Liver (tissue), 9 donors: ENCODE measurements around the gene SDK2. TPM values are rescaled to one million over a fixed set of nuclear protein-coding genes. Genes with fewer than 3 reads are reported as not detected.

ENCODE experiments used
- DNase-seq: peaks from one replicate; pipeline ENCODE4 v3.0.0-alpha.2; 2017; ENCODE audit warnings: low spot score
- H3K27ac ChIP-seq, 2 donors: one replicate each; pipeline ENCODE4 v1.7.0; 2013; ENCODE audit warnings: inconsistent platforms in 2 of 2, low read length in 2 of 2, control low read depth in 1 of 2, low read depth in 1 of 2, mild to moderate bottlenecking in 1 of 2
- H3K27me3 ChIP-seq, 4 donors: one replicate each; pipeline versions ENCODE4 v1.6.1 to v1.7.0; 2013; ENCODE audit warnings: low read length in 3 of 4, inconsistent platforms in 1 of 4, mild to moderate bottlenecking in 1 of 4, moderate library complexity in 1 of 4; ENCODE audit not compliant: control insufficient read depth in 4 of 4, insufficient read depth in 4 of 4
- H3K36me3 ChIP-seq, 4 donors: one replicate each; pipeline versions ENCODE4 v1.6.1 to v1.7.0; 2013; ENCODE audit warnings: low read length in 3 of 4, mild to moderate bottlenecking in 3 of 4, low read depth in 1 of 4, moderate library complexity in 1 of 4; ENCODE audit not compliant: control insufficient read depth in 4 of 4, insufficient read depth in 3 of 4
- H3K4me1 ChIP-seq, 4 donors: one replicate each; pipeline versions ENCODE4 v1.6.1 to v1.7.0; 2013; ENCODE audit warnings: low read length in 3 of 4, mild to moderate bottlenecking in 3 of 4, moderate library complexity in 1 of 4; ENCODE audit not compliant: control insufficient read depth in 4 of 4, insufficient read depth in 4 of 4
- H3K4me3 ChIP-seq, 3 donors: one replicate each; pipeline versions ENCODE4 v1.6.1 to v1.7.0; 2013; ENCODE audit warnings: low read length in 3 of 3, control low read depth in 1 of 3, low read depth in 1 of 3, mild to moderate bottlenecking in 1 of 3
- H3K9ac ChIP-seq, 2 donors: one replicate each; pipeline ENCODE4 v1.7.0; 2013; ENCODE audit warnings: low read length in 2 of 2, mild to moderate bottlenecking in 2 of 2, moderate library complexity in 2 of 2, control low read depth in 1 of 2, low read depth in 1 of 2
- H3K9me3 ChIP-seq, 4 donors: one replicate each; pipeline versions ENCODE4 v1.6.1 to v1.7.0; 2013; ENCODE audit warnings: low read length in 3 of 4; ENCODE audit not compliant: control insufficient read depth in 4 of 4
- EGR1 ChIP-seq, 2 donors: IDR thresholded peaks; 2 replicates each; pipeline ENCODE4 v1.6.1; 2016 to 2018; ENCODE audit warnings: antibody characterized with exemption in 2 of 2, low read depth in 2 of 2
- FOXA2 ChIP-seq: IDR thresholded peaks from 2 replicates; pipeline ENCODE4 v1.6.1; 2016; ENCODE audit warnings: antibody characterized with exemption
- GABPA ChIP-seq, 2 donors: IDR thresholded peaks in 1 of 2; conservative IDR thresholded peaks in 1 of 2; 2 replicates each; pipeline ENCODE4 v1.6.1; 2016; ENCODE audit warnings: antibody characterized with exemption in 2 of 2, mild to moderate bottlenecking in 1 of 2, moderate library complexity in 1 of 2
- HNF4G ChIP-seq: IDR thresholded peaks from 2 replicates; pipeline ENCODE4 v1.6.1; 2016; ENCODE audit warnings: antibody characterized with exemption
- JUND ChIP-seq, 2 donors: IDR thresholded peaks; 2 replicates each; pipeline ENCODE4 v1.6.1; 2016; ENCODE audit warnings: antibody characterized with exemption in 2 of 2
- MAX ChIP-seq: IDR thresholded peaks from 2 replicates; pipeline ENCODE4 v1.6.1; 2016; ENCODE audit warnings: antibody characterized with exemption
- NR2F2 ChIP-seq: IDR thresholded peaks from 2 replicates; pipeline ENCODE4 v1.6.1; 2016; ENCODE audit warnings: antibody characterized with exemption
- RAD21 ChIP-seq, 2 donors: IDR thresholded peaks; 2 replicates each; pipeline ENCODE4 v1.6.1; 2016; ENCODE audit warnings: antibody characterized with exemption in 2 of 2, mild to moderate bottlenecking in 2 of 2
- RXRA ChIP-seq, 2 donors: IDR thresholded peaks; 2 replicates each; pipeline ENCODE4 v1.6.1; 2017 to 2018; ENCODE audit warnings: antibody characterized with exemption in 2 of 2, mild to moderate bottlenecking in 1 of 2
- SP1 ChIP-seq: IDR thresholded peaks from 2 replicates; pipeline ENCODE4 v1.6.1; 2018; ENCODE audit warnings: antibody characterized with exemption, mild to moderate bottlenecking
- TAF1 ChIP-seq: conservative IDR thresholded peaks from 2 replicates; pipeline ENCODE4 v1.6.1; 2016; ENCODE audit warnings: antibody characterized with exemption, mild to moderate bottlenecking
- YY1 ChIP-seq: IDR thresholded peaks from 2 replicates; pipeline ENCODE4 v1.6.1; 2016; ENCODE audit warnings: antibody characterized with exemption, mild to moderate bottlenecking
- ZBTB33 ChIP-seq: IDR thresholded peaks from 2 replicates; pipeline ENCODE4 v1.6.1; 2016; ENCODE audit warnings: antibody characterized with exemption
- WGBS: extraction: QIAGEN DNeasy Blood & Tissue Kit; methylation state at CpG from one replicate; pipeline ENCODE4 v1.1.7; 2013; 5-methylcytosine and 5-hydroxymethylcytosine counted together
- polyA plus RNA-seq, 2 donors: library from polyadenylated mRNA; stranded (reverse) in 1 of 2; unstranded in 1 of 2; fragments of 200-250 nt in 1 of 2; fragments of >200 nt in 1 of 2; fragmentation: Nextera tagmentation in 1 of 2; extraction: Ambion mirVana in 1 of 2; gene quantifications; one replicate each; pipeline versions ENCODE4 v1.2.1 to v1.2.3, GENCODE V29; 2013 to 2015
- total RNA-seq, 2 donors: library from RNA; depleted of rRNA; stranded (reverse); fragments of >200 nt; gene quantifications; one replicate each; pipeline ENCODE4 v1.2.3, GENCODE V29; 2014
- TF ChIP-seq, protein P1 (sequence below): fragments of 150-350 bp; IDR thresholded peaks from 2 replicates; pipeline ENCODE4 v1.5.1; 2017; ENCODE audit warnings: improper control_type of control experiment, low read depth, low read length; ENCODE audit not compliant: missing input control
- TF ChIP-seq, protein P2 (sequence below): IDR thresholded peaks from 2 replicates; pipeline ENCODE4 v1.6.1; 2016; ENCODE audit warnings: antibody characterized with exemption
- donor health status: healthy.
- donor health status: healthy.
- donor health status: healthy.
- donor health status: healthy.
- donor health status: healthy.

The SDK2 gene
- total and polyA plus RNA-seq, 4 donors = 0.05 to 0.42 (median 0.10) TPM

DNA sequence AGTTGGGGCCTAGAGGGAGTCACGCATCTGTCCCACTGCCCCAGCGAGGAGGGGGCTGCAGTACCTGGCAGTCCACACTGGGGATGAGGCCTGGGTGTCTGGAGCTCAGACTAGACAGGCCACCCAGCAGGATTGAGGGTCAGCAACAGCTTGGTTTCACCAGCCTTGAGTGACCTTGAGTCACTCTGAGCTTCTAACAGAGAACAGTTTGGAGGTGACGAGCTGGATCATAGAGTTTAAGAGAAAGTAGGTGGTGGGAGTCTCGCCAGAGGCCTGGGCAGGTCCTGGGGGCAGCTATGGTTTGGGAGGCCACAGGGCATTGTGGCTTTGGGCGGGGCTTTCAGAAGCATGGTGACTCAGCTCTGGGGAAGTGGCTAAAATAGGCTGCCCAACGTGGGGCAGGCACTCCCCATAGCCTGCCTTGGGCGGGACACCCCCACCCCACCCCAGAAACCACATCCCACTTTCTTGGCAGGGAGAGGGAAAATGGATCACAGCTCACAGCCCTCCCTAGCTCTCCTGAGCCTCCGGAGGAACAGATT is 352.9 kb downstream of the SDK2 start:
- WGBS = 68% methylated on average over 8 of the region's 8 CpGs
- TF ChIP-seq SP1 (no peak), NR2F2 (no peak), MAX (no peak), GABPA (IDR thresholded peaks at IDR 0.05 in 1 of 2, conservative IDR thresholded peaks at IDR 0.05 in 1 of 2) (no peak), TAF1 (no peak), ZBTB33 (no peak), EGR1 (IDR thresholded peaks at IDR 0.05; ENCODE audit: low read depth in 2 of 2) (no peak), RAD21 (IDR thresholded peaks at IDR 0.05) (no peak), HNF4G (no peak), FOXA2 (no peak), YY1 (no peak), RXRA (IDR thresholded peaks at IDR 0.05) (no peak)
- TF ChIP-seq, protein P1, sequence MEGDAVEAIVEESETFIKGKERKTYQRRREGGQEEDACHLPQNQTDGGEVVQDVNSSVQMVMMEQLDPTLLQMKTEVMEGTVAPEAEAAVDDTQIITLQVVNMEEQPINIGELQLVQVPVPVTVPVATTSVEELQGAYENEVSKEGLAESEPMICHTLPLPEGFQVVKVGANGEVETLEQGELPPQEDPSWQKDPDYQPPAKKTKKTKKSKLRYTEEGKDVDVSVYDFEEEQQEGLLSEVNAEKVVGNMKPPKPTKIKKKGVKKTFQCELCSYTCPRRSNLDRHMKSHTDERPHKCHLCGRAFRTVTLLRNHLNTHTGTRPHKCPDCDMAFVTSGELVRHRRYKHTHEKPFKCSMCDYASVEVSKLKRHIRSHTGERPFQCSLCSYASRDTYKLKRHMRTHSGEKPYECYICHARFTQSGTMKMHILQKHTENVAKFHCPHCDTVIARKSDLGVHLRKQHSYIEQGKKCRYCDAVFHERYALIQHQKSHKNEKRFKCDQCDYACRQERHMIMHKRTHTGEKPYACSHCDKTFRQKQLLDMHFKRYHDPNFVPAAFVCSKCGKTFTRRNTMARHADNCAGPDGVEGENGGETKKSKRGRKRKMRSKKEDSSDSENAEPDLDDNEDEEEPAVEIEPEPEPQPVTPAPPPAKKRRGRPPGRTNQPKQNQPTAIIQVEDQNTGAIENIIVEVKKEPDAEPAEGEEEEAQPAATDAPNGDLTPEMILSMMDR = no peak
- H3K4me1 ChIP-seq = peaks cover 46 to 78% (median 63%) of the 10 kb centered on the region in 4 donors
- H3K27ac ChIP-seq = peak overlapping the region; percentile 94 to 95
- H3K36me3 ChIP-seq = no peaks in the 10 kb centered on the region
- no peaks in the 10 kb centered on the region for H3K9me3 ChIP-seq
- no peak overlapping the region for H3K9ac ChIP-seq
- no peak for DNase-seq
- H3K27me3 ChIP-seq = no peaks in the 10 kb centered on the region
- no peak overlapping the region for H3K4me3 ChIP-seq

DNA sequence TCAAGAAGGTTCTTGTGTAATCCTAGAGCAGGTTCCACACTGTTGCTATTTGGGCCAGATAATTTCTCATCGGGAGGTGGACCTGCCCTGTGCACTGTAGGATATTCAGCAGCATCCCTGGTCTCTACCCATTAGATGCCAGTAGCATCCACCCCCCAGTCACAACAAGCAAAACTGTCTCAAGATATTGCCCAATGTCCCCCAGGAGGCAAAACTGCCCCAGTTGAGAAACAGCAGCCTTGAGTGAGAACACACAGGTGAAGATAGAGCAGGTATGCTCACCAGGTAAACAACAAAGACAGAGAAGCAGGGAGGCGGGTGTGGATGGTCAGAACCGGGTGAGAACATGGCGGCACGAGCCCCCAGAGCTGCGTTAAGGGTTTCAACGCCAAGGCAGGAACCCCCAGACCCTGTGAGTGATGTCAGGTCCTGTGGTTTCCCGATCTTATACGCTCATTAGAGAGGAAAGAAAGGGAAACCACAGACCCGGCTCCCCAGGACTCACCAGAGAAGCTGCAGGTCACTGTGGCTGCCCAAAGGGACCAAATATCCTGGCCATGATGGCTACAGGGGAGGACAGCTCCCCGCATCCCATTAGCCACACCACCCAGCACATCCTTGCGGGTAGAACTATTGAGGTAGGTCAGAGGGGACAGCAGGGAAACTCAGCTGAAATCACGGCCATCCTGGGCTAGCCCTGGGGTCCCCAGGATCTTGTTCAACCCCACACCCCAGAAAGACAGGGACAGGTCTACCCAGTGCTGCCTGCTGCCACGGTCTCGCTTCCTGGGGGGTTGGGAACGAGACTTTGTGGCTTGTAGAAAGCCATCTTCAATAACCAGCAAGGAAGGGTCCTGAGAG is 353.6 kb downstream of the SDK2 start:
- Histone ChIP-seq H3K27ac (peak overlapping the region; percentile 94 to 95), H3K9ac (peak overlapping the region in 1 of 2 donors; percentile 19), H3K36me3 (peaks cover under 1 to 3% (median 2%) of the 10 kb centered on the region in 4 donors), H3K9me3 (no peaks in the 10 kb centered on the region), H3K4me1 (peaks cover 46 to 78% (median 63%) of the 10 kb centered on the region in 4 donors), H3K4me3 (no peak overlapping the region), H3K27me3 (no peaks in the 10 kb centered on the region)
- TF ChIP-seq JUND (IDR thresholded peaks at IDR 0.05) (no peak), GABPA (IDR thresholded peaks at IDR 0.05 in 1 of 2, conservative IDR thresholded peaks at IDR 0.05 in 1 of 2) (no peak), TAF1 (no peak), SP1 (no peak), ZBTB33 (no peak), FOXA2 (no peak), HNF4G (no peak), RAD21 (IDR thresholded peaks at IDR 0.05) (no peak), EGR1 (IDR thresholded peaks at IDR 0.05; ENCODE audit: low read depth in 2 of 2) (no peak)
- TF ChIP-seq, protein P2, sequence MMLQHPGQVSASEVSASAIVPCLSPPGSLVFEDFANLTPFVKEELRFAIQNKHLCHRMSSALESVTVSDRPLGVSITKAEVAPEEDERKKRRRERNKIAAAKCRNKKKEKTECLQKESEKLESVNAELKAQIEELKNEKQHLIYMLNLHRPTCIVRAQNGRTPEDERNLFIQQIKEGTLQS = no peak
- WGBS = 81% methylated on average over 16 of the region's 16 CpGs
- no peak for DNase-seq
